GM23248 (cell line): ENCODE results near the gene FAM210A.

Experiments used
- EZH2 ChIP-seq: fragments of 200-600 bp; sonication (generic); IDR thresholded peaks from 2 replicates; pipeline ENCODE4 v1.6.1; 2018; ENCODE audit warnings: antibody characterized with exemption, mild to moderate bottlenecking; ENCODE audit not compliant: insufficient read depth, poor library complexity, severe bottlenecking
- EZH2phosphoT487 ChIP-seq: fragments of 200-600 bp; sonication (generic); IDR thresholded peaks from 2 replicates; pipeline ENCODE4 v1.6.1; 2018; ENCODE audit warnings: antibody characterized with exemption, moderate library complexity, mild to moderate bottlenecking, low read depth; ENCODE audit not compliant: insufficient read depth

DNA sequence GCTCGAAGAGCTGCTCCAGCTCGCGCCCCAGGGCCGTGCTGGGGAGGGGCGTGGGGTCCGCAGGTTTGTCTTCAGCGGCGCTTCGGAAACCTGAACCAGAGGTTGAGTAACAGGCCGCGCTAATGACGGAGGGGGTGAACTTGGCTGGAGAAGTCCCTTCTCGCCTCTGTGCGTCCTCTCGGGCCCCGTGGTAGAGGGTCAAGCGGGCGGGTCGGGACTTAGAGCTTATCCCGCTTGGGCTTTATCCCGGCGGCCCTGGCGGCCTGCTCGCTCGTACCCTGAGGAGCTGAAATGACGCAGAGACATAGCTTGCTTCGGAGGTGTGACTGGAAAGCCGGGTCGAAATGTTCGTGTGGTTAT lies 594 bp upstream of the FAM210A start:
- no peak for TF ChIP-seq EZH2
- no peak for TF ChIP-seq EZH2phosphoT487
